Spleen (tissue), 7 donors: ENCODE measurements around the gene PRKCG.

Experiments
- POLR2A ChIP-seq, 3 donors: fragments of 450-650 bp; IDR thresholded peaks; one replicate each; pipeline ENCODE4 v1.5.1; 2017; ENCODE audit warnings: antibody characterized with exemption in 3 of 3, mild to moderate bottlenecking in 1 of 3
- POLR2AphosphoS5 ChIP-seq, 3 donors: sonication (generic); formaldehyde crosslinking; IDR thresholded peaks; one replicate each; pipeline ENCODE4 v1.5.1; 2017; ENCODE audit warnings: antibody characterized with exemption in 3 of 3
- TF ChIP-seq, protein P1 (sequence below), 11 experiments: fragments of 200-600 bp in 7 of 11; fragments of 450-650 bp in 4 of 11; sonication (generic) in 4 of 11; IDR thresholded peaks in 8 of 11; conservative IDR thresholded peaks in 3 of 11; 1 replicate in 7 of 11; 2 replicates in 4 of 11; pipeline versions ENCODE4 v1.4.0 to v1.8.0; 2016 to 2021; ENCODE audit warnings: antibody characterized with exemption in 11 of 11, inconsistent platforms in 4 of 11, mild to moderate bottlenecking in 1 of 11
- donor health status: DM: no; HTN: no; CAD: no; lungs with moderate emphysema.
- donor health status: DM: no; HTN: no; CAD: no.
- donor health status: DM: no; HTN: no; CAD: no.

DNA sequence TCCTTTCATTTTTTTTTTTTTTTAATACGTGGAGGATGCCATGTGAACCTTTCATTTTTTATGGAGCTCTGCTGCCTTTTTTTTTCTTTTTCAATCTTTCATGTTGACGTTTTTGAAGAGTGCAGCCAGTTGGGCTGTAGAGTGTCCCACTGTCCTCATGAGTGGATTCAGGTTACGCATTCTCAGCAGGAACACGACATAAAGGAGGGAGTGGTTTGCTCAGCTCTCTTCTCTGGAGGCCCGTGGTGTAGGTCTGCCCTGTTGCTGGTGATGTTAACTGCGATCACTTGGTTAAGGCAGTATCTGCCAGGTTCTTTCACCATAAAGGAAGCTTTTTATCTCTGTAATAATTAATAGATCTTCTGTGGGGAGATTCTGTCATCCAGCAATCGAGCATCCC lies 54.0 kb downstream of the PRKCG start:
- TF ChIP-seq, protein P1, sequence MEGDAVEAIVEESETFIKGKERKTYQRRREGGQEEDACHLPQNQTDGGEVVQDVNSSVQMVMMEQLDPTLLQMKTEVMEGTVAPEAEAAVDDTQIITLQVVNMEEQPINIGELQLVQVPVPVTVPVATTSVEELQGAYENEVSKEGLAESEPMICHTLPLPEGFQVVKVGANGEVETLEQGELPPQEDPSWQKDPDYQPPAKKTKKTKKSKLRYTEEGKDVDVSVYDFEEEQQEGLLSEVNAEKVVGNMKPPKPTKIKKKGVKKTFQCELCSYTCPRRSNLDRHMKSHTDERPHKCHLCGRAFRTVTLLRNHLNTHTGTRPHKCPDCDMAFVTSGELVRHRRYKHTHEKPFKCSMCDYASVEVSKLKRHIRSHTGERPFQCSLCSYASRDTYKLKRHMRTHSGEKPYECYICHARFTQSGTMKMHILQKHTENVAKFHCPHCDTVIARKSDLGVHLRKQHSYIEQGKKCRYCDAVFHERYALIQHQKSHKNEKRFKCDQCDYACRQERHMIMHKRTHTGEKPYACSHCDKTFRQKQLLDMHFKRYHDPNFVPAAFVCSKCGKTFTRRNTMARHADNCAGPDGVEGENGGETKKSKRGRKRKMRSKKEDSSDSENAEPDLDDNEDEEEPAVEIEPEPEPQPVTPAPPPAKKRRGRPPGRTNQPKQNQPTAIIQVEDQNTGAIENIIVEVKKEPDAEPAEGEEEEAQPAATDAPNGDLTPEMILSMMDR (IDR thresholded peaks at IDR 0.05 in 8 of 11, conservative IDR thresholded peaks at IDR 0.05 in 3 of 11) = no peak
- no peak for TF ChIP-seq POLR2A (IDR thresholded peaks at IDR 0.05)
- TF ChIP-seq POLR2AphosphoS5 (IDR thresholded peaks at IDR 0.05) = no peak
